H9 (cell line): Measurements from ENCODE around the gene ZNF512B. TPM values are rescaled to one million over a fixed set of nuclear protein-coding genes. Genes with fewer than 3 reads are reported as not detected.

ENCODE experiments used
- DNase-seq: peaks from one replicate; pipeline ENCODE4 v3.0.0-alpha.2; 2017
- H2AFZ ChIP-seq: one replicate; pipeline ENCODE4 v1.6.1; 2013; ENCODE audit warnings: mild to moderate bottlenecking, low read length, control low read depth, moderate library complexity
- H2AK5ac ChIP-seq: 2 replicates; pipeline ENCODE4 v1.6.1; 2013; ENCODE audit warnings: low read length, control low read depth, mixed read lengths; ENCODE audit not compliant: insufficient read length
- H2BK120ac ChIP-seq: one replicate; pipeline ENCODE4 v1.6.1; 2013; ENCODE audit warnings: low read depth, mild to moderate bottlenecking, low read length, control low read depth, inconsistent platforms; ENCODE audit not compliant: poor library complexity, severe bottlenecking
- H2BK12ac ChIP-seq: 2 replicates; pipeline ENCODE4 v1.6.1; 2013; ENCODE audit warnings: low read length, control low read depth, mixed read lengths, low read depth; ENCODE audit not compliant: insufficient read length
- H2BK15ac ChIP-seq: 2 replicates; pipeline ENCODE4 v1.6.1; 2013; ENCODE audit warnings: low read depth, low read length, control low read depth
- H2BK20ac ChIP-seq: one replicate; pipeline ENCODE4 v1.6.1; 2013; ENCODE audit warnings: low read depth, mild to moderate bottlenecking, low read length, control low read depth, inconsistent platforms; ENCODE audit not compliant: poor library complexity, severe bottlenecking
- H2BK5ac ChIP-seq: 2 replicates; pipeline ENCODE4 v1.6.1; 2013; ENCODE audit warnings: low read length, control low read depth, mixed read lengths; ENCODE audit not compliant: insufficient read length
- H3K14ac ChIP-seq: 2 replicates; pipeline ENCODE4 v1.6.1; 2013; ENCODE audit warnings: low read length, control low read depth; ENCODE audit not compliant: insufficient read depth
- H3K18ac ChIP-seq: 2 replicates; pipeline ENCODE4 v1.6.1; 2013; ENCODE audit warnings: low read depth, mild to moderate bottlenecking, mixed read lengths, low read length, control low read depth; ENCODE audit not compliant: insufficient read length
- H3K23ac ChIP-seq: 2 replicates; pipeline ENCODE4 v1.6.1; 2013; ENCODE audit warnings: low read length, control low read depth, mixed read lengths, low read depth; ENCODE audit not compliant: insufficient read length
- H3K23me2 ChIP-seq: 2 replicates; pipeline ENCODE4 v1.6.1; 2013; ENCODE audit warnings: low read depth, mild to moderate bottlenecking, mixed read lengths, low read length, control low read depth; ENCODE audit not compliant: insufficient read length, poor library complexity, severe bottlenecking
- H3K27ac ChIP-seq: 2 replicates; pipeline ENCODE4 v1.5.1; 2013; ENCODE audit warnings: low read length, control low read depth, mixed read lengths, low read depth; ENCODE audit not compliant: insufficient read length
- H3K27me3 ChIP-seq: 2 replicates; pipeline ENCODE4 v1.6.1; 2013; ENCODE audit warnings: low read length, control low read depth, inconsistent platforms; ENCODE audit not compliant: insufficient read depth
- H3K4ac ChIP-seq: 2 replicates; pipeline ENCODE4 v1.6.1; 2013; ENCODE audit warnings: low read depth, mild to moderate bottlenecking, control low read depth, inconsistent platforms, low read length, moderate library complexity
- H3K4me1 ChIP-seq: 2 replicates; pipeline ENCODE4 v1.6.1; 2013; ENCODE audit warnings: low read length, control low read depth, inconsistent platforms; ENCODE audit not compliant: insufficient read depth
- H3K4me2 ChIP-seq: 2 replicates; pipeline ENCODE4 v1.6.1; 2013; ENCODE audit warnings: low read length, control low read depth, mixed read lengths; ENCODE audit not compliant: insufficient read length, insufficient read depth
- H3K56ac ChIP-seq: 2 replicates; pipeline ENCODE4 v1.6.1; 2013; ENCODE audit warnings: low read depth, mild to moderate bottlenecking, mixed read lengths, low read length, control low read depth; ENCODE audit not compliant: insufficient read length
- H3K79me1 ChIP-seq: 2 replicates; pipeline ENCODE4 v1.6.1; 2013; ENCODE audit warnings: low read depth, mild to moderate bottlenecking, moderate library complexity, low read length, control low read depth, inconsistent platforms; ENCODE audit not compliant: insufficient read depth, poor library complexity, severe bottlenecking
- H3K79me2 ChIP-seq: 2 replicates; pipeline ENCODE4 v1.6.1; 2013; ENCODE audit warnings: low read length, control low read depth, inconsistent platforms; ENCODE audit not compliant: insufficient read depth
- H3K9ac ChIP-seq: 2 replicates; pipeline ENCODE4 v1.6.1; 2013; ENCODE audit warnings: low read length, control low read depth, mixed read lengths; ENCODE audit not compliant: insufficient read length; ENCODE audit errors: extremely low read depth
- H3K9me3 ChIP-seq: one replicate; pipeline ENCODE4 v1.6.1; 2013; ENCODE audit warnings: low read depth, low read length, inconsistent platforms; ENCODE audit not compliant: control insufficient read depth
- H3T11ph ChIP-seq: one replicate; pipeline ENCODE4 v1.6.1; 2013; ENCODE audit warnings: mild to moderate bottlenecking, low read length, control low read depth, inconsistent platforms
- H4K20me1 ChIP-seq: one replicate; pipeline ENCODE4 v1.6.1; 2013; ENCODE audit not compliant: control insufficient read depth, insufficient read length, insufficient read depth
- H4K5ac ChIP-seq: 2 replicates; pipeline ENCODE4 v1.6.1; 2013; ENCODE audit warnings: low read depth, mild to moderate bottlenecking, mixed read lengths, low read length, control low read depth; ENCODE audit not compliant: insufficient read length
- H4K8ac ChIP-seq: replicated peaks from 2 replicates; pipeline ENCODE4 v1.6.1; 2013; ENCODE audit warnings: low read length, control low read depth, mixed read lengths, low read depth; ENCODE audit not compliant: insufficient read length
- H4K91ac ChIP-seq: 2 replicates; pipeline ENCODE4 v1.6.1; 2013; ENCODE audit warnings: low read depth, mild to moderate bottlenecking, moderate library complexity, mixed read lengths, low read length, control low read depth; ENCODE audit not compliant: insufficient read length
- H3K27ac Mint-ChIP-seq, 3 experiments: 2 replicates in 2 of 3; 3 replicates in 1 of 3; pipeline ENCODE4 v1.8.0; 2020 to 2021; ENCODE audit warnings: mixed read lengths in 3 of 3, mild to moderate bottlenecking in 1 of 3, moderate library complexity in 1 of 3
- H3K27me3 Mint-ChIP-seq: 2 replicates; pipeline ENCODE4 v1.8.0; 2021; ENCODE audit warnings: low read depth, mild to moderate bottlenecking, moderate library complexity, mixed read lengths
- H3K36me3 Mint-ChIP-seq, 3 experiments: 2 replicates in 2 of 3; 3 replicates in 1 of 3; pipeline ENCODE4 v1.8.0; 2020 to 2021; ENCODE audit warnings: low read depth in 3 of 3, mixed read lengths in 3 of 3; ENCODE audit not compliant: insufficient read depth in 1 of 3
- H3K4me1 Mint-ChIP-seq, 2 experiments: 2 replicates each; pipeline ENCODE4 v1.8.0; 2020; ENCODE audit warnings: mixed read lengths in 2 of 2
- H3K4me3 Mint-ChIP-seq, 2 experiments: 2 replicates in 1 of 2; 3 replicates in 1 of 2; pipeline ENCODE4 v1.8.0; 2020 to 2021; ENCODE audit warnings: mild to moderate bottlenecking in 2 of 2, mixed read lengths in 2 of 2, moderate library complexity in 1 of 2
- H3K9me3 Mint-ChIP-seq, 2 experiments: 2 replicates in 1 of 2; 3 replicates in 1 of 2; pipeline ENCODE4 v1.8.0; 2020; ENCODE audit warnings: mild to moderate bottlenecking in 2 of 2, mixed read lengths in 2 of 2, moderate library complexity in 1 of 2
- WGBS: extraction: QIAGEN DNeasy Blood & Tissue Kit; methylation state at CpG from one replicate; pipeline ENCODE4 v1.1.7; 2013; ENCODE audit warnings: missing lambda C conversion rate, low lambda C conversion rate, mixed read lengths; ENCODE audit not compliant: insufficient read length; ENCODE audit errors: extremely low coverage; 5-methylcytosine and 5-hydroxymethylcytosine counted together
- total RNA-seq: library from RNA; stranded (reverse); gene quantifications from 2 replicates; pipeline ENCODE4 v1.2.1, GENCODE V29; 2021
- TF ChIP-seq, protein P1 (sequence below): fragments of 200-600 bp; sonication (generic); conservative IDR thresholded peaks from 3 replicates; pipeline ENCODE4 v1.8.0; 2021; ENCODE audit warnings: antibody characterized with exemption, mild to moderate bottlenecking

ZNF512B gene
- total RNA-seq, 1 experiment from 2014 or later: 46.0 TPM

GRCh38 chr20:63923651-63924050, 46.1 kb downstream of the ZNF512B start:
- no peaks in the 10 kb centered on the region for H3K9me3 ChIP-seq
- H3K23ac ChIP-seq: no peak overlapping the region
- H4K8ac ChIP-seq: no peak overlapping the region
- H4K20me1 ChIP-seq: no peaks in the 10 kb centered on the region
- H3K4ac ChIP-seq: no peak overlapping the region
- no peak for DNase-seq
- WGBS: no CpG with 5 or more reads among the region's 8 CpGs
- no peak overlapping the region for H3K4me2 ChIP-seq
- H3K36me3 Mint-ChIP-seq: peaks cover 7 to 32% (median 12%) of the 10 kb centered on the region in 3 experiments; a peak in 6 of 7 replicates
- no peak overlapping the region for H2AFZ ChIP-seq
- no peak overlapping the region for H3K18ac ChIP-seq
- no peaks in the 10 kb centered on the region for H3K27me3 Mint-ChIP-seq
- no peak overlapping the region for H3K56ac ChIP-seq
- H3K79me2 ChIP-seq: no peaks in the 10 kb centered on the region
- H2AK5ac ChIP-seq: no peak overlapping the region
- no peaks in the 10 kb centered on the region for H3K4me1 Mint-ChIP-seq
- no peak overlapping the region for H3K27ac ChIP-seq
- no peak overlapping the region for H3K14ac ChIP-seq
- H3K9me3 Mint-ChIP-seq: no peaks in the 10 kb centered on the region
- no peak overlapping the region for H2BK12ac ChIP-seq
- no peak overlapping the region for H2BK120ac ChIP-seq
- no peak overlapping the region for H4K5ac ChIP-seq
- H3K79me1 ChIP-seq: no peaks in the 10 kb centered on the region
- H3T11ph ChIP-seq: no peak overlapping the region
- no peaks in the 10 kb centered on the region for H3K23me2 ChIP-seq
- no peak overlapping the region for H3K4me3 Mint-ChIP-seq
- TF ChIP-seq, protein P1, sequence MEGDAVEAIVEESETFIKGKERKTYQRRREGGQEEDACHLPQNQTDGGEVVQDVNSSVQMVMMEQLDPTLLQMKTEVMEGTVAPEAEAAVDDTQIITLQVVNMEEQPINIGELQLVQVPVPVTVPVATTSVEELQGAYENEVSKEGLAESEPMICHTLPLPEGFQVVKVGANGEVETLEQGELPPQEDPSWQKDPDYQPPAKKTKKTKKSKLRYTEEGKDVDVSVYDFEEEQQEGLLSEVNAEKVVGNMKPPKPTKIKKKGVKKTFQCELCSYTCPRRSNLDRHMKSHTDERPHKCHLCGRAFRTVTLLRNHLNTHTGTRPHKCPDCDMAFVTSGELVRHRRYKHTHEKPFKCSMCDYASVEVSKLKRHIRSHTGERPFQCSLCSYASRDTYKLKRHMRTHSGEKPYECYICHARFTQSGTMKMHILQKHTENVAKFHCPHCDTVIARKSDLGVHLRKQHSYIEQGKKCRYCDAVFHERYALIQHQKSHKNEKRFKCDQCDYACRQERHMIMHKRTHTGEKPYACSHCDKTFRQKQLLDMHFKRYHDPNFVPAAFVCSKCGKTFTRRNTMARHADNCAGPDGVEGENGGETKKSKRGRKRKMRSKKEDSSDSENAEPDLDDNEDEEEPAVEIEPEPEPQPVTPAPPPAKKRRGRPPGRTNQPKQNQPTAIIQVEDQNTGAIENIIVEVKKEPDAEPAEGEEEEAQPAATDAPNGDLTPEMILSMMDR: no peak
- no peak overlapping the region for H2BK15ac ChIP-seq
- no peak overlapping the region for H2BK5ac ChIP-seq
- H3K4me1 ChIP-seq: no peaks in the 10 kb centered on the region
- H3K27me3 ChIP-seq: no peaks in the 10 kb centered on the region
- H3K27ac Mint-ChIP-seq: no peak overlapping the region
- H4K91ac ChIP-seq: no peak overlapping the region
- no peak overlapping the region for H3K9ac ChIP-seq
- H2BK20ac ChIP-seq: no peak overlapping the region
